ENCODE data around the gene EBF4. TPM values are rescaled to one million over a fixed set of nuclear protein-coding genes. Genes with fewer than 3 reads are reported as not detected.
"Not testable (repeated sequence)": the region's sequence is repeated elsewhere in the genome, so short reads cannot be mapped to it uniquely, and the experiment has no call there.

Gene EBF4
- total RNA-seq, 4 donors from 2014 or later: 3.7 to 101 (median 5.4) TPM

DNA sequence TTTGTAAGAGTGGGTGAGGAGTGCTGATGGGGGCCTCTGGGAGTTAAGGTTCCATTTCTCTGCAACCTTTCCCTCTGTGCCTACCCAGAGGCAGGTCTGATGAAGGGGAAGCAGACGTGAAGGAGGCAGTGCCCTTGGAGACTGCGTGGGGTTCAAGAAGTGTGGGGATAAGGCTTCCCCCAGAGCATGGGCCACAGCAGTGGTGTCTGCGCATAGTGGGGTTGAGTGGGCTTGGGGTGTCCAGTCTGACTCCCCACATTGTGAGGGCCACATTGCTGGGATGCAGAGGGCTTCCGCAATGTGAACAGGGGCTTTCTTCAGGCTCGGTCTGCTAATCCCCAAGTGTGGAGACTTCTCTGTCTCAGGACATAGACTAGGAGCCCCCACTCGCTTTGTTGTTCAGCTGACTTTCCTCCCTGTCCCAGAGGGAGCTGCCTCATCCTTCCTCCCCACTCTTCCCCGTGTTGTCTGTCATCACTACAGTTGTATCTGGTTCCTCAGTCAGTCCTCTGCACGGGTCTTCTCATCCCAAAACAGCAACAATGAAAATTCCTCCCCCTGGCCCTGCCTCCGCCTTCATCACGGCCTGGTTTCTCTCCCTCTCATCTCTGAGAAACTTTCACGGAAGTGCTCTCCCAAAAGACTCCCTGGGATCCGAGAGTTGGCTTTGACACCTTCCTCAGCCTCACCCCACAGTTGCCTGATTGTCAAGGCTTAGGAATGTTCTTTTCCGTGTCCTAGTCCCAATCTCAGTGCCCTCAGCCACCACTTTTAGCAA is 2.8 kb downstream of the EBF4 start:
- Histone ChIP-seq H3K27me3 (peaks cover 61% of the 10 kb centered on the region), H3K4me1 (peaks cover 0 to 16% (median 11%) of the 10 kb centered on the region in 4 donors), H3K36me3 (no peaks in the 10 kb centered on the region), H3K27ac (no peak overlapping the region), H3K4me3 (no peak overlapping the region), H3K9me3 (no peaks in the 10 kb centered on the region)
- in situ Hi-C loops (cut with MboI; ENCODE audit: low pct_ligation_motif_present in 1 of 4, low pct_unique_long_range_greater_than_20kb in 1 of 4, low sequenced_read_pairs in 3 of 4): no loop called here
- 55 to 78% methylated on average over 4 to 13 of the region's 13 CpGs for WGBS, 2 donors (ENCODE audit: low coverage in 1 of 2)
- TF ChIP-seq POLR2AphosphoS5 (IDR thresholded peaks at IDR 0.05) (no peak), POLR2A (IDR thresholded peaks at IDR 0.05) (no peak), EP300 (IDR thresholded peaks at IDR 0.05; ENCODE audit: low read depth) (no peak)
- TF ChIP-seq, protein P1, sequence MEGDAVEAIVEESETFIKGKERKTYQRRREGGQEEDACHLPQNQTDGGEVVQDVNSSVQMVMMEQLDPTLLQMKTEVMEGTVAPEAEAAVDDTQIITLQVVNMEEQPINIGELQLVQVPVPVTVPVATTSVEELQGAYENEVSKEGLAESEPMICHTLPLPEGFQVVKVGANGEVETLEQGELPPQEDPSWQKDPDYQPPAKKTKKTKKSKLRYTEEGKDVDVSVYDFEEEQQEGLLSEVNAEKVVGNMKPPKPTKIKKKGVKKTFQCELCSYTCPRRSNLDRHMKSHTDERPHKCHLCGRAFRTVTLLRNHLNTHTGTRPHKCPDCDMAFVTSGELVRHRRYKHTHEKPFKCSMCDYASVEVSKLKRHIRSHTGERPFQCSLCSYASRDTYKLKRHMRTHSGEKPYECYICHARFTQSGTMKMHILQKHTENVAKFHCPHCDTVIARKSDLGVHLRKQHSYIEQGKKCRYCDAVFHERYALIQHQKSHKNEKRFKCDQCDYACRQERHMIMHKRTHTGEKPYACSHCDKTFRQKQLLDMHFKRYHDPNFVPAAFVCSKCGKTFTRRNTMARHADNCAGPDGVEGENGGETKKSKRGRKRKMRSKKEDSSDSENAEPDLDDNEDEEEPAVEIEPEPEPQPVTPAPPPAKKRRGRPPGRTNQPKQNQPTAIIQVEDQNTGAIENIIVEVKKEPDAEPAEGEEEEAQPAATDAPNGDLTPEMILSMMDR (IDR thresholded peaks at IDR 0.05): no peak
- DNase-seq: no peak
- intact Hi-C loops (cut with DNase I; ENCODE audit: low total_unique reads): no loop called here

DNA sequence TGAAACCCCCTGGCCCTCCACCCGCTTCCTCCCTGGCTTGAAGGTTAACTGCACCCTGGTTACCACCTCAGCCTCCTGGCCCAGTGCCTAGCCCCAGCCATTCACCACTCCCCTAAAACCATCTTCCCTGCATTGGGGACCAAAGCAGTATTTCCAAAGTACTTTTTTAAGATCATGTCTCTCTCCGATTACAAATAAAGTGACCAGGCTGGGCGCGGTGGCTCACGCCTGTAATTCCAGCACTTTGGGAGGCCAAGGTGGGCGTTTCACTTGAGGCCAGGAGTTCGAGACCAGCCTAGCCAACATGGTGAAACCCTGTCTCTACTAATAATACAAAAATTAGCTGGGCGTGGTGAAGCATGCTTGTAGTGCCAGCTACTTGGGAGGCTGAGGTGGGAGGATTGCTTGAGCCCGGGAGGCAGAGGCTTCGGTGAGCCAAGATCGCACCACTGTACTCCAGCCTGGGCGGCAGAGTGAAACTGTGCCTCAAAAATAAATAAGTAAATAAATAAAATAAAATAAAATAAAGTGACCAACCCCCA is 3.5 kb downstream of the EBF4 start:
- Histone ChIP-seq H3K27me3 (peaks cover 56% of the 10 kb centered on the region), H3K4me1 (peaks cover 0 to 16% (median 11%) of the 10 kb centered on the region in 4 donors)
- in situ Hi-C loops (cut with MboI; ENCODE audit: low pct_ligation_motif_present in 1 of 4, low pct_unique_long_range_greater_than_20kb in 1 of 4, low sequenced_read_pairs in 3 of 4); intact Hi-C loops (cut with DNase I; ENCODE audit: low total_unique reads); H3K9me3 ChIP-seq; H3K4me3 ChIP-seq; DNase-seq; H3K27ac ChIP-seq; H3K36me3 ChIP-seq: not testable (repeated sequence)
- 90 to 96% methylated on average over 5 to 12 of the region's 12 CpGs for WGBS, 2 donors (ENCODE audit: low coverage in 1 of 2)

DNA sequence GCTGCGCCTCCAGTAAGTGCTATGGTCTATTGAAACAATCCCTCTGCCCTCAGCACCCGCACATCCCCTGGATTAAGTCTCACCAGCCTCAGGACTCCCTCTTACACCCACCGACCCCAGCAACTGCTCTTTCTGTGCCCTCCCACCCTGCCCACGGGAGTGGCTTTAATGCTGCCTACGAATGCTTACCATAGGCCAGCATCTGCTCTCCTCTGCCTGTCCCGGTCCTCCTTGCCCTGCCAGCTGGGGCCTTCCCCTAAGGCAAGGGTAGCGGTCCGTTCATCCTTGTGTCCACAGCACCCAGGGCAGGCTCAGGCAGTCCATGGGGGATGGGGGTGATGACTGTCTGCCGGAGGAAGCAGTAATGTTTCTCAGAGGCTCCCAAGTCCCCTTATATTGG is 4.1 kb downstream of the EBF4 start:
- in situ Hi-C loops (cut with MboI; ENCODE audit: low pct_ligation_motif_present in 1 of 4, low pct_unique_long_range_greater_than_20kb in 1 of 4, low sequenced_read_pairs in 3 of 4) (no loop called here), intact Hi-C loops (cut with DNase I; ENCODE audit: low total_unique reads) (no loop called here)
- no peak for DNase-seq
- Histone ChIP-seq H3K9me3 (no peaks in the 10 kb centered on the region), H3K4me3 (no peak overlapping the region), H3K27ac (no peak overlapping the region), H3K27me3 (peaks cover 52% of the 10 kb centered on the region), H3K4me1 (peaks cover 0 to 16% (median 10%) of the 10 kb centered on the region in 4 donors), H3K36me3 (no peaks in the 10 kb centered on the region)
- TF ChIP-seq POLR2A (IDR thresholded peaks at IDR 0.05) (no peak), EP300 (IDR thresholded peaks at IDR 0.05; ENCODE audit: low read depth) (no peak), POLR2AphosphoS5 (IDR thresholded peaks at IDR 0.05) (no peak)
- TF ChIP-seq, protein P1 (IDR thresholded peaks at IDR 0.05): no peak
- 87% methylated on average over 9 of the region's 9 CpGs; no CpG with 5 or more reads in 1 of the 2 donors for WGBS, 2 donors (ENCODE audit: low coverage in 1 of 2)

DNA sequence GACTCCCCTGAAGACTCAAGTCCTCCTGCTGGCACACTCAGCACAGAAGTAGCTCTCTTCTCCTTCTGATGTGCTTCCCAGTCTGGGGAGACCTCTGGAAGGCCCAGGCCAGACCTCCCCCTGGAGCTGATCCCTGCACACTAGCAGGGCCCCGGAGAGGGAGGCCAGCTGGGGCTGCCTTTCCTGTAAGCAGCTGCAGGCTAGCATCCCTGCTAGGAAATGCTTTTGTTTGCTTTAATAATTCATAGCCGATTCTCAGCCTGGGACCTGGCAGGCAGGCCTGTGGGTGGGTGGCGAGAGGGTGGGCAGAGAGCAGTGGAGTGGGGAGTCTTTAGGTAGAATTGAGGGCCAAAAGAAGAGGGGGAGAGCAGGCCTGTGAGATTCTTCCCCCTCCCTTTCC is 5.2 kb downstream of the EBF4 start:
- Histone ChIP-seq H3K4me3 (no peak overlapping the region), H3K27me3 (peaks cover 47% of the 10 kb centered on the region), H3K27ac (no peak overlapping the region), H3K4me1 (peaks cover 0 to 11% (median 7%) of the 10 kb centered on the region in 4 donors), H3K36me3 (no peaks in the 10 kb centered on the region), H3K9me3 (no peaks in the 10 kb centered on the region)
- intact Hi-C loops (cut with DNase I; ENCODE audit: low total_unique reads) (no loop called here), in situ Hi-C loops (cut with MboI; ENCODE audit: low pct_ligation_motif_present in 1 of 4, low pct_unique_long_range_greater_than_20kb in 1 of 4, low sequenced_read_pairs in 3 of 4) (no loop called here)
- TF ChIP-seq POLR2AphosphoS5 (IDR thresholded peaks at IDR 0.05) (no peak), EP300 (IDR thresholded peaks at IDR 0.05; ENCODE audit: low read depth) (no peak), POLR2A (IDR thresholded peaks at IDR 0.05) (no peak)
- TF ChIP-seq, protein P1 (IDR thresholded peaks at IDR 0.05): no peak
- DNase-seq: no peak
- 55% methylated on average over 3 of the region's 3 CpGs; no CpG with 5 or more reads in 1 of the 2 donors for WGBS, 2 donors (ENCODE audit: low coverage in 1 of 2)
